ENCODE measurements around the gene KLHL29. TPM values are rescaled to one million over a fixed set of nuclear protein-coding genes. Genes with fewer than 3 reads are reported as not detected.

KLHL29 gene
- total and polyA plus RNA-seq, 8 donors, result 1.8 to 10.5 (median 2.8) TPM

DNA sequence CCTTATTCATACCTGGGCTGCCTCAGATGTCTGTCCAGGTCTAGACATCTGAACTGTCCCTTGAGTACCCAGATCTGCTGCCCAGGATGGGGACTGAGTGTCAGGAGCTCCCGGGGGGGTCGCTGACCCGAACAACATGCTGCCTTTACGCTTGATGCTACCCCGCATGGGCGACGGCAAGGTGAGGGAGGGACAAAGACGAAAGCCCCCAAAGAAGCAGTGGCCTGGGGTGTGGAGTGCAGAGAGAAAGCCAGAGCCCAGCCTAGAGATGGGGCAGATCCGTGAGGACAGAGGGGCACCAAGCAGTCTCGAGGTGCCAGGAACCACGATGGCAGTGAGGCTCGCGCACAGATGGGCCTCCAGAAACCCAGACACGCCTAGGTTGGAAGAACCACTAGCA, 307.3 kb downstream of the KLHL29 start:
- no peak overlapping the region for H3K27ac ChIP-seq
- DNase-seq, result peak in 1 of 4 donors; percentile 55
- TF ChIP-seq, protein P1, sequence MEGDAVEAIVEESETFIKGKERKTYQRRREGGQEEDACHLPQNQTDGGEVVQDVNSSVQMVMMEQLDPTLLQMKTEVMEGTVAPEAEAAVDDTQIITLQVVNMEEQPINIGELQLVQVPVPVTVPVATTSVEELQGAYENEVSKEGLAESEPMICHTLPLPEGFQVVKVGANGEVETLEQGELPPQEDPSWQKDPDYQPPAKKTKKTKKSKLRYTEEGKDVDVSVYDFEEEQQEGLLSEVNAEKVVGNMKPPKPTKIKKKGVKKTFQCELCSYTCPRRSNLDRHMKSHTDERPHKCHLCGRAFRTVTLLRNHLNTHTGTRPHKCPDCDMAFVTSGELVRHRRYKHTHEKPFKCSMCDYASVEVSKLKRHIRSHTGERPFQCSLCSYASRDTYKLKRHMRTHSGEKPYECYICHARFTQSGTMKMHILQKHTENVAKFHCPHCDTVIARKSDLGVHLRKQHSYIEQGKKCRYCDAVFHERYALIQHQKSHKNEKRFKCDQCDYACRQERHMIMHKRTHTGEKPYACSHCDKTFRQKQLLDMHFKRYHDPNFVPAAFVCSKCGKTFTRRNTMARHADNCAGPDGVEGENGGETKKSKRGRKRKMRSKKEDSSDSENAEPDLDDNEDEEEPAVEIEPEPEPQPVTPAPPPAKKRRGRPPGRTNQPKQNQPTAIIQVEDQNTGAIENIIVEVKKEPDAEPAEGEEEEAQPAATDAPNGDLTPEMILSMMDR (IDR thresholded peaks at IDR 0.05), result no peak
- H3K36me3 ChIP-seq, result peaks cover 0 to 29% of the 10 kb centered on the region in 2 donors
- H3K4me3 ChIP-seq, result no peak overlapping the region
- intact Hi-C loops (cut with DNase I), result no loop called here
- no peaks in the 10 kb centered on the region for H3K27me3 ChIP-seq
- H3K9me3 ChIP-seq, result no peaks in the 10 kb centered on the region
- no peak for ATAC-seq
- no peaks in the 10 kb centered on the region for H3K4me1 ChIP-seq

DNA sequence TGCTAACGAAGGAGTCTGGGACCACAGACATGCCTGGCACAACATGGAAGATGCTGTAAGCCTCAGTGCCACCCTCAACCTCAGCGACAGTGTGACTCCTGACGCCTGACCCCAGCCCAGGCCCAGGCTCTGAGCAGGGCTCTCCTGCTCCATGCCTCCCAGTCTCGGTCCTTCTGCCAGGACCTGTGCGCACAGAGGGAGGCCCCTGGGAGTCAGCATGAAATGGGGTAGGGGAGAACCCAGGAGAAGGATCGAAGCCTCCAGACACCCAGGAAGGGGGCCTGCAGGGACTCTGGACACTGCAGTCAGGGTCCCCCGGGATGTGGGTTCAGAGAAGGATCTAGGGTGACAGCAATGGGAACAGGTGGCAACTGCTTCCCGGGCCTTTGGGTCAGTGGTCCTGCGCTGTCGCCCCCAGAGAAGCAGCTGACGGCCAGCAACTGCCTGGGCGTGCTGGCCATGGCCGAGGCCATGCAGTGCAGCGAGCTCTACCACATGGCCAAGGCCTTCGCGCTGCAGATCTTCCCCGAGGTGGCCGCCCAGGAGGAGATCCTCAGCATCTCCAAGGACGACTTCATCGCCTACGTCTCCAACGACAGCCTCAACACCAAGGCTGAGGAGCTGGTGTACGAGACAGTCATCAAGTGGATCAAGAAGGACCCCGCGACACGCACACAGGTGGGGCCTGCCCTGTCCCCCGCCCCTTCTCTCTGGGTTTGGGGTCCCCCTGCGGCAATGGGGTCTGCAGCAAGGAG, 308.0 kb downstream of the KLHL29 start:
- Histone ChIP-seq H3K27ac (no peak overlapping the region), H3K27me3 (no peaks in the 10 kb centered on the region), H3K9me3 (no peaks in the 10 kb centered on the region), H3K4me1 (no peaks in the 10 kb centered on the region), H3K4me3 (no peak overlapping the region), H3K36me3 (peaks cover 0 to 29% of the 10 kb centered on the region in 2 donors)
- TF ChIP-seq, protein P1 (IDR thresholded peaks at IDR 0.05), result no peak
- peak in 1 of 4 donors; percentile 54 for DNase-seq
- no peak for ATAC-seq
- intact Hi-C loops (cut with DNase I), result no loop called here

DNA sequence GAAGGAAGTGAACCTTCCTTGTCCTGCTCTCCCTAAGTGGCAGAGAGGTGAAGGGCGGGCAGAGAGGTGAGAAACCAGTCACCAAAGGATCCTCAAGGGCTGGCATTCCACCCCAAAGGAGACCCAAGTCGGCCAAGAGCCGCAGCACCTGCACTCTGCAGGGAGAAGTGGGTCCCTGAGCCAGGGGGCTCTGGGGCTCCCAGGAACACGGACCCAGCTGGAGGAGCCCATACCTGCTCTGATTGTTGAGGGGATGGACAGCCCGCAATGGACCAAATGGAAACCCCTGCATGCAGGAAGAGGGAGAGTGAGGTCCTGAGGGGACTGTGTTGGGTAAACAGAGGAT, 308.6 kb downstream of the KLHL29 start:
- DNase-seq (peak in 1 of 4 donors; percentile 20), ATAC-seq (no peak)
- H3K36me3 ChIP-seq, result peaks cover 0 to 29% of the 10 kb centered on the region in 2 donors
- H3K4me1 ChIP-seq, result no peaks in the 10 kb centered on the region
- TF ChIP-seq, protein P1 (IDR thresholded peaks at IDR 0.05), result no peak
- no peak overlapping the region for H3K27ac ChIP-seq
- H3K27me3 ChIP-seq, result no peaks in the 10 kb centered on the region
- intact Hi-C loops (cut with DNase I), result no loop called here
- H3K4me3 ChIP-seq, result no peak overlapping the region
- H3K9me3 ChIP-seq, result no peaks in the 10 kb centered on the region

DNA sequence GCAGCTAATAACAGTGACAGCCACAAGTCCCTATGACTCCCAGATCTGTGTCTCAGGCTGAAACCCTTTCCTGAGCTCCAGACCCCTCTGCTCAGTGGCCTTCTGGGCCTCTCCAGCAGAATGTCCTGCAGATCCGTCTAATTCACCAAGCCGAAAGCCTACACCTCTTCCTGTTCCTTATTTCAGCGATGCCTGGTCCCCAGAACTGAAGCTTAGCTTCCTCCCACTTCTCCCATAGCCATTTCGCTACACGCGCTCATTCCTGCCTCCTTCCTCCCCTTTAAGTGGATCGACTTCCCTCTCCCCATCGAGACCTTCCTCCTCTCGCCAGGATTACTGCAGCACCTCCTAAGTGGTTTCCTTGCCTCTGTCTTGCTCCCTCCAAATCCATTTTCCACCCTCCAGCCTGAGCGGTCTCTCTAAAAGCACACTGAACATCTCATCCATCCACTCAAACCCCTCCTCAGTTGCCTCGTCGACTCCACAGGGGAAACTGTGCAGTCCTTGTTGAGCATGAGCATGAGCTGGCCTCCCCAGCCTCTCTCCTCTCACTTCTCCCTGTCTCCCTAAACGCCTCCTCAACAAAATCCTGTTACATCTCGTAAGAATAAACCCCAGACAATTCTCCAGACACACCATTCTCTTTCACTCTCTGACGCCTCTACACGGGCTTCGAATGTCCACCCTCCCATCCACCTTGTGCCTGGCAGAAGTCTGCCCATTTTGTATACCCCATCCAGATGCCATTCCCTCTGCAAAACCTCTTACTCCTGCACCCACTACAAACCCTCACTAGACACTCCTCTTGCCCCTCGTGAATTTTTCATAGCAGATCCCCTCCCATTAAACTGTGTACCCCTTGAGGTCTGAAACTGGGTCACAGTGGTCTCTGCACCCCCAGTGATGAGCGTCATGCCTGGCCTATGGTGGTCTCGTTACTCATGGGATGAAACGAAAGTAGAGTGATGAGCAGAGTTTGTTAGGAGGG, 309.4 kb downstream of the KLHL29 start:
- DNase-seq, result no peak
- Histone ChIP-seq H3K4me3 (no peak overlapping the region), H3K27me3 (no peaks in the 10 kb centered on the region), H3K36me3 (peaks cover 0 to 29% of the 10 kb centered on the region in 2 donors), H3K9me3 (no peaks in the 10 kb centered on the region), H3K4me1 (no peaks in the 10 kb centered on the region), H3K27ac (no peak overlapping the region)
- intact Hi-C loops (cut with DNase I), result no loop called here
- TF ChIP-seq, protein P1 (IDR thresholded peaks at IDR 0.05), result no peak
- no peak for ATAC-seq
